Transverse colon (tissue), 4 donors: Measurements from ENCODE around the gene H6PD.

ENCODE experiments used
- EP300 ChIP-seq: sonication (generic); formaldehyde crosslinking; IDR thresholded peaks from one replicate; pipeline ENCODE4 v1.6.1; 2017; ENCODE audit warnings: antibody characterized with exemption, low read depth
- POLR2A ChIP-seq: fragments of 450-650 bp; IDR thresholded peaks from one replicate; pipeline ENCODE4 v1.6.1; 2016; ENCODE audit warnings: antibody characterized with exemption, mild to moderate bottlenecking, moderate library complexity
- POLR2AphosphoS5 ChIP-seq, 3 donors: sonication (generic); formaldehyde crosslinking; IDR thresholded peaks; one replicate each; pipeline ENCODE4 v1.6.1; 2016; ENCODE audit warnings: antibody characterized with exemption in 3 of 3
- TF ChIP-seq, protein P1 (sequence below), 5 experiments: fragments of 200-600 bp in 3 of 5; fragments of 450-650 bp in 2 of 5; sonication (generic) in 3 of 5; IDR thresholded peaks; 1 replicate in 2 of 5; 2 replicates in 3 of 5; pipeline ENCODE4 v1.5.1; 2016 to 2017; ENCODE audit warnings: antibody characterized with exemption in 5 of 5, inconsistent platforms in 3 of 5, mild to moderate bottlenecking in 2 of 5, moderate library complexity in 1 of 5

GRCh38 chr1:9289090-9289534 is 54.5 kb downstream of the H6PD start:
- TF ChIP-seq POLR2A (no peak), EP300 (no peak), POLR2AphosphoS5 (IDR thresholded peaks at IDR 0.05) (no peak)
- TF ChIP-seq, protein P1, sequence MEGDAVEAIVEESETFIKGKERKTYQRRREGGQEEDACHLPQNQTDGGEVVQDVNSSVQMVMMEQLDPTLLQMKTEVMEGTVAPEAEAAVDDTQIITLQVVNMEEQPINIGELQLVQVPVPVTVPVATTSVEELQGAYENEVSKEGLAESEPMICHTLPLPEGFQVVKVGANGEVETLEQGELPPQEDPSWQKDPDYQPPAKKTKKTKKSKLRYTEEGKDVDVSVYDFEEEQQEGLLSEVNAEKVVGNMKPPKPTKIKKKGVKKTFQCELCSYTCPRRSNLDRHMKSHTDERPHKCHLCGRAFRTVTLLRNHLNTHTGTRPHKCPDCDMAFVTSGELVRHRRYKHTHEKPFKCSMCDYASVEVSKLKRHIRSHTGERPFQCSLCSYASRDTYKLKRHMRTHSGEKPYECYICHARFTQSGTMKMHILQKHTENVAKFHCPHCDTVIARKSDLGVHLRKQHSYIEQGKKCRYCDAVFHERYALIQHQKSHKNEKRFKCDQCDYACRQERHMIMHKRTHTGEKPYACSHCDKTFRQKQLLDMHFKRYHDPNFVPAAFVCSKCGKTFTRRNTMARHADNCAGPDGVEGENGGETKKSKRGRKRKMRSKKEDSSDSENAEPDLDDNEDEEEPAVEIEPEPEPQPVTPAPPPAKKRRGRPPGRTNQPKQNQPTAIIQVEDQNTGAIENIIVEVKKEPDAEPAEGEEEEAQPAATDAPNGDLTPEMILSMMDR (IDR thresholded peaks at IDR 0.05) = peak; percentile 91 to 99 (median 95)
